SK-N-MC (cell line): Measurements from ENCODE around the gene RNMT.

Experiments used
- EZH2 ChIP-seq: fragments of 200-600 bp; sonication (generic); IDR thresholded peaks from one replicate; pipeline ENCODE4 v1.6.1; 2017; ENCODE audit warnings: antibody characterized with exemption
- FOXP2 ChIP-seq: optimal IDR thresholded peaks from 2 replicates; pipeline ENCODE3; 2011; ENCODE audit warnings: mild to moderate bottlenecking, moderate library complexity; ENCODE audit not compliant: insufficient read depth; ENCODE audit errors: extremely low read length, control extremely low read depth
- POLR2AphosphoS5 ChIP-seq: IDR thresholded peaks from 2 replicates; pipeline ENCODE4 v1.6.1; 2012; ENCODE audit warnings: mild to moderate bottlenecking, low read depth, low read length, borderline replicate concordance

GRCh38 chr18:13809531-13810255 is 83.2 kb downstream of the RNMT start:
- TF ChIP-seq POLR2AphosphoS5 (no peak), EZH2 (no peak), FOXP2 (no peak)
